ENCODE measurements around the gene HSDL1. TPM values are rescaled to one million over a fixed set of nuclear protein-coding genes. Genes with fewer than 3 reads are reported as not detected.

Gene HSDL1
- total RNA-seq, 1 experiment from 2014 or later = 34.2 TPM

GRCh38 chr16:84159007-84159406 lies 14.0 kb upstream of the HSDL1 start:
- peaks cover 2% of the 10 kb centered on the region for H3K27me3 Mint-ChIP-seq (ENCODE audit: low read depth)
- no peaks in the 10 kb centered on the region for H3K79me2 ChIP-seq (ENCODE audit: insufficient read depth, low read length)
- no peak overlapping the region for H2AFZ ChIP-seq (ENCODE audit: low read length)
- H2BK120ac ChIP-seq (ENCODE audit: low read depth, low read length, poor library complexity, severe bottlenecking) = no peak overlapping the region
- WGBS (ENCODE audit: extremely low coverage, insufficient read length, low lambda C conversion rate) = no CpG with 5 or more reads among the region's 9 CpGs
- no peak overlapping the region for H3K18ac ChIP-seq (ENCODE audit: insufficient read length, low read depth, low read length)
- no peak overlapping the region for H2BK5ac ChIP-seq (ENCODE audit: insufficient read length, low read length)
- H3K4me1 Mint-ChIP-seq = peaks cover 0 to 7% of the 10 kb centered on the region in 2 experiments; a peak in 2 of 4 replicates
- H3K36me3 Mint-ChIP-seq (ENCODE audit: insufficient read depth in 1 of 3, low read depth in 3 of 3) = no peaks in the 10 kb centered on the region
- H3K27me3 ChIP-seq (ENCODE audit: insufficient read depth, low read length) = no peaks in the 10 kb centered on the region
- H3K4me1 ChIP-seq (ENCODE audit: insufficient read depth, low read length) = no peaks in the 10 kb centered on the region
- no peaks in the 10 kb centered on the region for H4K20me1 ChIP-seq (ENCODE audit: control insufficient read depth, insufficient read depth, insufficient read length)
- H4K8ac ChIP-seq (replicated peaks; ENCODE audit: insufficient read length, low read depth, low read length) = no peak overlapping the region
- TF ChIP-seq CTCF (conservative IDR thresholded peaks at IDR 0.05) = no peak
- no peak overlapping the region for H3K9ac ChIP-seq (ENCODE audit: extremely low read depth, insufficient read length, low read length)
- no peak overlapping the region for H3T11ph ChIP-seq (ENCODE audit: low read length)
- H2BK15ac ChIP-seq (ENCODE audit: low read depth, low read length) = no peak overlapping the region
- H3K79me1 ChIP-seq (ENCODE audit: insufficient read depth, low read depth, low read length, poor library complexity, severe bottlenecking) = no peaks in the 10 kb centered on the region
- no peaks in the 10 kb centered on the region for H3K9me3 Mint-ChIP-seq
- no peaks in the 10 kb centered on the region for H3K23me2 ChIP-seq (ENCODE audit: insufficient read length, low read depth, low read length, poor library complexity, severe bottlenecking)
- H4K91ac ChIP-seq (ENCODE audit: insufficient read length, low read depth, low read length) = no peak overlapping the region
- DNase-seq = no peak
- no peak overlapping the region for H3K14ac ChIP-seq (ENCODE audit: insufficient read depth, low read length)
- no peak overlapping the region for H3K56ac ChIP-seq (ENCODE audit: insufficient read length, low read depth, low read length)
- no peak overlapping the region for H4K5ac ChIP-seq (ENCODE audit: insufficient read length, low read depth, low read length)
- H3K27ac ChIP-seq (ENCODE audit: insufficient read length, low read depth, low read length) = no peak overlapping the region
- H3K4ac ChIP-seq (ENCODE audit: low read depth, low read length) = no peak overlapping the region
- no peaks in the 10 kb centered on the region for H3K9me3 ChIP-seq (ENCODE audit: control insufficient read depth, low read depth, low read length)
- no peak overlapping the region for H3K4me3 Mint-ChIP-seq
- H3K23ac ChIP-seq (ENCODE audit: insufficient read length, low read depth, low read length) = no peak overlapping the region
- H2BK20ac ChIP-seq (ENCODE audit: low read depth, low read length, poor library complexity, severe bottlenecking) = no peak overlapping the region
- no peak overlapping the region for H3K4me2 ChIP-seq (ENCODE audit: insufficient read depth, insufficient read length, low read length)
- no peak overlapping the region for H2AK5ac ChIP-seq (ENCODE audit: insufficient read length, low read length)
- H2BK12ac ChIP-seq (ENCODE audit: insufficient read length, low read depth, low read length) = no peak overlapping the region
- H3K27ac Mint-ChIP-seq = no peak overlapping the region

Data from H9 (cell line).